ENCODE data around the gene RAPGEF5.

Gene RAPGEF5

DNA sequence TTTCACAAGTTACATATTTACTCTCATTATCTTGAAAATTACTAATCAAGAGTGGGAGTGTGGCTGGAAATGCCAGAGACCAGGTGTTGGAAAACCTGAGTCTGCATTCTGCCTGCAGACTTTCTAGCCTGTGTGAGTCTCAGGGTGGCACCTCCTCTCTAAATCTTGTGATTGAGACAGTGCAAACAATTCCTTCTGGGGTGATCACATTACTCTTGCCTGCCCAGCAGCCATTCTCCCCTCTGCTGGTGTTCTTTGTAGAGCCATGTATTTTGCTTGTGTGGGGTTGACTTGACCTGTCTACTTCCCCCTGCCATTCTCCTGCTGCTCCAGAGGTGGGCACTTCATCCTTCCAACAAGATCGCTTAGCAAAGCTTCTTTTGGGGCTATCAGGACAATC lies 101.1 kb downstream of the RAPGEF5 start:
- no peak for DNase-seq

DNA sequence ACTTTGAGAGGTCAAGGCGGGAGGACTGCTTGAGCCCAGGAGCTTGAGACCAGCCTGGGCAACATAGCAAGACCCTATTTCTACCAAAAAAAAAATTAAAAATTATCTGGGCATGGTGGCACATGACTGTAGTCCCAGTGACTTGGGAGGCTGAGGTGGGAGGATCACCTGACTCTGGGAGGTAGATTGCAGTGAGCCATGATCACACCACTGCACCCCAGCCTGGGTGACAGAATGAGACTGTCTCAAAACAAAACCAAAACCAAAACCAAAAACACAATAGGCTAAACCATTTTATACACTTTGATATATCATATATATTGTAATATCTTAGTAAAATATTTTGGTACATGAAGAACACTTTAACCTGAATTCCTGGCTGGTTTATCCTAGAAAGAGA lies 101.6 kb downstream of the RAPGEF5 start:
- no peak for DNase-seq

DNA sequence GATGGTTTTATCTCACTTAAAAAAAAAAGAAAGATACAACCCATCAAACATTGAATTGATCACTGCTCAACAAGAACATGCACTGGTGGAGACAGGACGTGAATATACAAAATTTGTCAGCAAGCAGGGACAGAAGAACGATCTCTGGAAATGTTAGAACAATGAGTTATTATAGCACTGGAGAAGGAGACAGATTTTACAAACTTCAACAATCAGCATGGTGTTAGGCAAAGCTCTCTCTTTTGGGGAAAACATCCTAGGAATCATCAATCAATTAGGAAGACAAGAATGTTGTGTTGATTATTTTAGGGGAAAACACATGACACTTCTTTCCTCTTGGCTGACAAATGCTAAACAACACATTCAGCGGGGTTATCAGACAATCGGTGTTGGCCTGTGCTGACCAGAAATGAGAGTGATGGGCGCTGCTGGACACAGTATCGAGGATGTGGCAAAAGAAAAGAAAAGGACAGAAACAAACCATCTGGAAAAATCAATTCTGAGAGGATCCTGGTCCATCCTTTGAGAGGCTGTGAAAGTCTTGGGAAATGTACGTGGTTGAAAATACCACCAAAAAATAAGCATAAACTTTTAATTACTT lies 103.9 kb downstream of the RAPGEF5 start:
- no peak for DNase-seq

DNA sequence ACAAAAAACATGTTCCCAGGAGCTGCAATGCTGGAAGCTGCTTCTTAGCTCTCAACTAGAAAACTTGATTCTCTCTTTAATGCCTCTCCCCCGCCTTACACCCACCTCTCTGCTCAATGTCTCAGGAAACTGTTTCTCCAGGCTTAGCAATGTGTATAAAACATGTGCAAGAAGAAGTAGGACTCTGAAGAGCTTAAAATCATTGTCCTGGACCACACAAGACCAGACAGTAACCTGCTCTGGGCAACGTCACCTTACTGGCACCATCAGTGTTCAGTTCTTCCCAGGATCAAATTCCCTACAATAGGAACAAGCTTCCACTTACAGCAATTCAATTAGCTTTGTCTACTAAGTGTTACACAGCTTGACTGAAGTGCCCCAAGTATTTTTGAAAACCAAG lies 104.9 kb downstream of the RAPGEF5 start:
- DNase-seq = no peak

DNA sequence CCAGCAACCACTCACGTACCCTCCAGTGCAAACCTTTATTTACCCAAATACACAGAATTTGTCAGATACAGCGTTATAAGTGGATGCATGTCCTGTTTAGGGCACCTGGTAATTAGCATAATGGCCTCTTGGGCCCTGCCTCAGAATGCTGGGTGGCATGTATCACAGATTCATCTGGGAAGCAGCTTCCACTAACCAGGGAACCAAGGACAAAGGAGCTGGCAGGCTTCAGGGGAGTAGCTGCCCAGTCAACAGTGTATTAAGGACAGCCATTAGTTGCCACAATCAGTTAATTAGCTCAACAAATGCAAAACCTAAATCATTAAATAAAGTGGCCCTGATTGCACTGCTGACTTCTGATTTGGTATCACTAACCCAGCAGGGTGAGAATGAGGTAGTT lies 105.7 kb downstream of the RAPGEF5 start:
- no peak for DNase-seq

DNA sequence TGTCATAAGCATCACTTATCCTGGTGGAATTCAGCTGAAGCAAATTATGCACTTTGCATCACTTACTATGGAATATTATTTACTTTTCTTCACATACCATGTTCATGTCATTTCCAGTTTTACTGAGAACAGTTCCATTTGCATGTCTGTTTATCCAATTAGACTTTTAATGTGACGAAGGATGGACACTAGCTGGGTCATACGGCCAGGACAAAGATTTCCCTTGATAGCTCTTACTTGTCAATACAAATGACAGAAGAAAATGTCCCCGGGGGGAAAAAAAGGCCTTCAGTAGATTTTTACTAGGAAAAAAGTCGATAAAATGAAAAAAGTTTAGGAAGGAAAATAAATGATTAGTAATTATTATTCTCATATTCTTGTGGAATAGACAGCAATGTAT lies 106.6 kb downstream of the RAPGEF5 start:
- no peak for DNase-seq

DNA sequence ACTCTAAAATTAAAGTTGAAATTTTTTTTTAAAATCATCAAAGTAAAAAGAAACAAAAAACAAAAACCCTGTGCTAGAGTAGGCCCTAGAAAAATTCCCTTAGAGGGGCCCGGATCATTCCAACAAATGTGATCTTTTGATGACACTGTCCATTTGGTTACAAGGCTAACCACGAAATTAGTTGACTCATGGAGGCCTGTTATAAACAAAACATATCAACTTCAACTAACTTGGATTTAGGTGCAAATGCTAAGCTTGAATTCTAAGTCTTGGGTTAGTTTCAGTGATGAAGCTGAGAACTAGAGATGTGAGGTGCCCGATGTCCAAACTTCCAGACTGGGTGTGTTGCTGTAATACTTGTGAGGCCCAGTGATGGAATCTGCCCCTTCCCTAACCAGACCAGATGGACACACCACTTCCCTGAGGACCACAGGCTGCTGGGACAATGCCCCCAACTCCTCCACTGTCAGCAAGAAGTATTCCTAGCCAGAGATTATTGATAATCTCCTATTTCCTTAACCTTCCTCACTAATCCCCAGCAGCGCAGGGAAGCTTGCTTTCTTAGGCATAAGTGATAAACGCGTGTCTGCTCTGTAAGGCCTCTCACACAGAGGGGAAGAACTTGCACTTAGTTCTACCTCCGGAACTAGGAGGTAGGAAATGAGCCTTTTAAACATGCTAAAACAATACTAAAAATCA lies 108.7 kb downstream of the RAPGEF5 start:
- DNase-seq = no peak

DNA sequence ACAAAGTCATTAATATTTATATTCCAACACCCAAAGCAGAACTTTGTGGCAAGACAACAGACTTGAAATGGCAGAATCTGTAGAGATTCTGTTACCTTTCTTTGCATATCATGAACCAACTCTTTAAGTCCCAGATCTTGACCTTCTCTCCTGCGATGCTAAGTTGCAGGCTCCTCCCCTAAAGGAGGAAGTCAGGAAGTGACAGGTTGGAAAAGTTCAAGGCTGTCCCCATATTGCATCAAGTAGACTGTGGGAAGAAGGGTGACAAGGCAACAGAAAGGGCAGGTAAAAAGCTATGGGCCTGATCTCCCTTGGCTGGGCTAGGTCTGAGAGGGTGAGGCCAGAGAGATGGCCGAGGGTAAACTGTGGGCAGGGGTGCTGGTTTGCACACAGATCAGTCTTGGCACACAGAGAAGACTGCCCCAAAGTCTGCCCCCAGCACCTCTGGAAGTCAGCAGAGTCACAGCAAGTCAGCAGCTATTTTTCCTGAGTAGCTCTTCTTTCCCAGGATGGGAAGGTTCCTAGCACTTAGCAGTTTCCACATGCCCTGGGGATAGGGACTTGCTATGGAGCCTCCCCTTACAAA lies 115.1 kb downstream of the RAPGEF5 start:
- DNase-seq = no peak

DNA sequence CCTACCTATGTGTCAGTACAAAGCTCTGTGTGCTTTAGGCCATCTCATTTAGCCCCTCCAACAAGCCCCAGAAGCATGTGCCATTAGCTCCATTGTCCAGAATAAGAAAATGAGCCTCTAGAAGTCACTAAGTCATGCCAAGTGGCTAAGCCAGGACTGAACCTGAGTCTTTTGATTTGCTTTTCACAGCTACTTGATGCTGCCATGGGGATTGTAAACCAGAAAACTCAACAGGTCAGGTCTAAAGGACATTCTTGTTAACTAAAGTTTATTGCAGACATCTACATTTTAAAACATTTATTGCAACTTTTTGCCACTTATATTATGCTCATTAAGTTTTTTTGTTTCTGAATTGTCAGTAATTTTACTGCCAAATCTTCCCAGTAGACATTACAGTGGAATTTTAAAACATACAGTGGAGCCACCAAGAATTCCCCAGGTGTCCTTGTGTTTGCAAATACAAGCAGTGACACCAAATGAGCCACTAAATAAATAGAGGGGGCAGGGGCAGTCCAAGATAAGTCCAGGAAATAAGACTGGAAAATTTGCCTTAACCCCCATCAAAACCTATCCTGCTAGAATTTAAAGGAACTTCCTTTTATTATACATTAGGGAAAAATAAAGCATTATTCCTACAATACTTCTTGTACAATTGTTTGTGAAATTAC lies 115.9 kb downstream of the RAPGEF5 start:
- DNase-seq = no peak

DNA sequence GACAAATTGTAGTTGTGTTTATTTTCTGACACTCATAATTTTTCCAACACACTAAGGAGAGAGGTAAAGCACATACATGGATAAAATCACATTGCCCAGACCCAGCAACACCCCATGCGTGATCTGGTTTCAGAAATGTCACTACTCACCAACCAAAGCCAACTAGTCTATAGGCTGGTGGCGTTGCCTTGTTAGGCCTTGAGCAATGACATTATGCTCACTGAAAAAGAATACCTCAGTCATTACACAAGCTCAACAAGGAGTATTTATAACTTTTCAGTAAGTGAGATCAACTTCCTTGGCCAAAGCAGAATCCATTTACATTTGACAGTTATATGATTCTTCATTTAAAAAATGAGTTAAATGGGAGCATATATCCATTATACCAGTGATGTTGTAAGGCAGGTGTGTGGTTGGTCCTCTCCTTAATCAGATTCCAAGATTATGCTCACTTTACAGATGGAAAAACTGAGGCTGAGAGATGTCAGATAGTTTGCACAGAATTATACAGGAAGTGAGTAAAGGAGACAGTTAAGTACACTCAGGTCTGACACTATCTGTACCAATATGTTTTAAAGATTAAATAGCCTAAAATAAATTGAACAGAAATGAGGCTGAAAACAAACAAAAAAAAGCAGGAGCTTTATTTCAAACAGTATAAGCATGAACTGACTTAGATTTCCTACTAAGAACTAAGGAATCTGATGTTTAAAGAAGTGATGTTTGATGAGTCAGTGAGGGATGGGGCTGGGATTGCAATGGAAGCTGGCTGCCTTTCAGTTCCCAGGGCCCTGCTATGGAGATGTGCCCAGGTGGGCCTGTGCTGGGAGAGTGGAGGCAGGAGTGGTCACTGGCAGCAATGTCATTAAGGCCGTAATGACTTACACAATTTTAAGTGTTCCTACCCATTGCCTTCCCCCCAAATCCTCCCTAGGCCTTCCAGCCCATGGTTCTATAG lies 118.3 kb downstream of the RAPGEF5 start:
- DNase-seq = no peak

DNA sequence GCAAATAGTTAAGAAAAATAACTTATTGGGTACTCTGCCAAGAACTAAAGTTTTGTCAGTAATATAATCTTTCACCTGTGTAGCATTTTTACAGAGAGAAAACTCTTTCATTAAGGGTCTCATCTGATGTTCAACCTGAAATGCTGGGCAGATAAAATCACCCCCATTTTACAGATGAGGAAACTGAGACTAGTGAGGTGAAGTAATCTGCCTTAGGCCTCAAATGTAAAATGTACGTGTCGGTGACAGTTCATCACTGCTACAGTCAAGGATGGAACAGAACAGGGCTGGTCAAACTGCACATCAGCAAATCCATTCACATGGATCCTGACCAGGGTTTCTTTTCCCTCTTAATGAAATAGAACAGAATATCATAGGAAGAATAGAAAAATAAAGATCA lies 121.8 kb downstream of the RAPGEF5 start:
- no peak for DNase-seq

DNA sequence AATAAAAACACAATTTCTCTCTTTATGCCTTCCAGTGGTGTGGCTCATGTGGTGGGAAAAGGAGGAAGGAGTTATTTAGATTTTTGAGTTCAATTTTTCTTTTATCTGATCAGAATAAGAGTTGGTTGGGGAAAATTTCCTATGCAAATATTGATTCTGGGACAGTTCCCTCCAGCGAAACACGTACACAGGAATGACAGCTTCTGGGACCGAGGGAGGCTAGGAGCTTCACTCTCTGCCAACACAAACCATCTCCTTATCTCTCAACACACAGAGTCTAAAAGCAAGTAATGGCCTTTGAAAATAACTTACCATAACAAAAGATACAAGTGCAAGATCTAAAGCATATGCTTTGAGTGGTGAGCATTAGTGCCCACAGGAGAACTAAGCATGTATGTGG lies 122.7 kb downstream of the RAPGEF5 start:
- no peak for DNase-seq

DNA sequence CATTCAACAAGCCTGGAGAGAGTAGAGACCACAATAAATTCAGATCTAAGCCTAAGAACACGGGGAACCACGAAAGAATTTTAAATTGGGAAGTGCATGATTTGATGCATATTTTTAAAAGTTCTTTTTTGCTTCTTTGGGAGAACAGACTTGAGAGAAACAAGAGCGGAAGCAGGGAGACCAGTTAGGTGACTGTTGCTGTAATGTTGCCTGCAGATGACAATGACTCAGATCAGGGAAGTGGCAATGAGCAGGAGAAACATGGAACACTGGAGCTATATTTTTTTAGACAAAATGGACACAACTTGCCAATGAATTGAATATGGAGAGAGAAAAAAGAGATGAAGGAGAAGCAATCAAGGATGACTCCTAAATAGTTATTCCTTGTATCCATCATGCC lies 125.1 kb downstream of the RAPGEF5 start:
- DNase-seq = no peak

DNA sequence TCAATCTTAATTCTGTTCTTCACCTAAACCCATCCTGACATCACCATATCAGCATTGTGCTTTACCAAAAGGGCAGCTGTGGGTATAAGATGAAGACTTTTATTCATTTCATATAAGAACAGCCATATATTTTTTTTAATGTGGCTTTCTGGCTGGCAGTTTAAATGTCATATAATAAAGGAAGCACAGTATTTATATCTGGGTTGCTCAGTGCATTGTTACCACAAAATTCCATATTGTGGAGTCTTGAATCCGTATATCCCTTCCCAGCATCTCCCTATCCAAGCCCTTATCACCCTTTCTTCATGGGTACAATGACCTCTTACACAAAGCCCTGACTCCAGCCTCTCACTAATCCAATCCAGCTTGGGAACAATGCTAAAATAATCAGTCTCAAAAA lies 125.8 kb downstream of the RAPGEF5 start:
- DNase-seq = no peak

DNA sequence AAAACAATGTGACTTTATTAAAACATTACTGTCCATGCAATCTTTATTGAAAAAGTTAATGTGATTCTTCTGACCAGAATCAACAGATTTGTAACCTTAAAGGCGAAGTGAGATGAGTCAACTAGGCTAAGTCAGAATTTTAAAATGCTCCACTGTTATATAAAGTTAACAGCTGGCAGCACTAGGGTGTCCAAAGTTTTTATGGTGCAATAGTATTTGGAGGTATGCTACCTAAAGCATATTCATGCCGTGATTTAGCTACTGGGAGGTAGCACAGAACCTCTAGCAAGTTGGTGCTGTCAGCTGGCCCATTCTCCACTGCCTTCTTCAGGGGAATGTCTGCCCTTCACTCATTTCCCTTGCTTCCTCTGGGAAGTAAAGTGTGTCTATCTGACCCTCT lies 126.7 kb downstream of the RAPGEF5 start:
- DNase-seq = no peak

DNA sequence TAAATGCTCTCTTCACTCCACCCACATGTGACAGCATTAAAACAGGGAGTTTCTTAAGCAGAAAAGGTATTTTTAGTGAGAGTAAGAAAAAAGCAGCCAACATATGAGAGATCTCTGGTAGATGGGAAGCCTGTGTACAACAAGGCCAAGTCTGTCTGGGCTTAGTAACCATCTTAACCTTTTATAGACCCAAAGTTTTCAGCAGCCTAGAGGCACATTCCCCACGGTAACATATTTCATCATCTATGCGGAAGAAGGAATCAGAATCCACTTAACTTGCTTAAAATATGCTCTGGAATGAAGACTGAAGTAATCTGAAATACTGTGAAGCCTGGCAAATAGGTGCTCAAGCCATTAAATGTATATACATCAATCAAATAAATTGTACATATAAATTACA lies 127.8 kb downstream of the RAPGEF5 start:
- no peak for DNase-seq

DNA sequence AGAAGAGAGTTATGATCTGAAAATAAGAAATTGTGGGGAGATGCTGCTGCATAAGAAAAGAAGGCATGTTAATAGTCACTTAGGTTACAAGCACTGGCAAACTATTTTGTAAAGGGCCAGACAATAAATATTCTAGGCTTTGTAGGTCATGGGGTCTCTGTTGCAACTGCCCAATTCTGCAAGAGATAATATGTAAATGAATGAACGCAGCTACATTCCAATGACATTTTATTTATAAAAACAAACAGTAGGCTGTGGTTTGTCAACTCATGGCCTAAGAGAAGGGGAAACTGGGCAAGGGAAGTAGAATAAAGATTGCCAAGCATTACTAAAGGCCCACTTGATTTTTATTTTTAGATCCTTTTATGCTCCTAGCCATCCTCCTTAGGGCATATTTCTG lies 133.1 kb downstream of the RAPGEF5 start:
- no peak for DNase-seq

DNA sequence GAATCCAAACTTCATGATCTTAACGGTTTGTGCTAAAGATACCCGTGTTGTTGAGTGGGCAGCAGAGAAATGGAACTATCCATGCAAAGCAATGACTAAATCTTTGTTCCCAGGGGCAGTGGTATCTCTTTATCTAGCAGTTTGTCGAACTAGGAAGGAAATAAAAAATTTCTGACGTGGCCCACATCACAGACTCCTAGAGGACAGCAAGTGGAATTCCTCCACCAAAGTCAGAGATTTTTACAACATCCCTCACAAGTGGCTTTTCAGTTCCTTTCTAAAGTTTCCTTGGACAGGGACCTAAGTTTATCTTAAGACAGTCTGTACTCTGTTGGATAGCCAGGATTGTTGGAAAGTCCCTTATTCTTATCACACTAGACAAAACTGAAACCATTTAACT lies 136.0 kb downstream of the RAPGEF5 start:
- DNase-seq = no peak

DNA sequence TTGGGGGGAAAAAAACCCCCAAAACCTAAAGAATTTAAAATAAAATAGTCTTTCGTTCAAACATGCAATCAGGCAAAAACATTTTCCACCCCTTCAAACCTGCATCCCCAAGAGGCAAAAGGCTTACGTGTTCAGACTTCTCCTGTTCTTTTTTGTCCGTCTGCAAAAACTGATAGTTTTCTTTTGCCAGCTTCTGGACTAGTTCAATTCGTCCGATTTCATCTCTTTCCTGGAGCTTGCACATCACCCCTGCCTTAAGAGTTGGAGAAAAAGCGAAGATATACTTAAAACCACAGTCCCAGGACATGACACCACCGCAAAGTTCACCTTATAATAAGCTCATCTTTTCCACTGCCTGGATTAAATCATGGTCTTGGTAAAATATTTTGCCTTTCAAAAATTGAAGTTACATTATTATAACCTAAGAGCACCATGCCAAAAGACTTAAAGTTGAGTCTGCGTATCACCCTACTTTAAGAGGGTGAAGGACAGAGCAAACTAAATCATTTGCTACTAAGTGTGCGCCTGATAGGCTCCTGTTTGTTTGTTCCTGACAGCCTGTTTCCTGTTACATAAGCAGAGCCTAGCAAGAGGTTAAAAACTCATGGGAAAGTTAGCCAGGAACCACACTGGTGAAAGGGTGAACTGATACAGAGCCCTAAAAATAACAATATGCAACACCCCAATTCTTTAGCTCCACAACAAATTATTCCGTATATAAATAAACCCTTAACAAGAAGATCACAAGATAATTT lies 137.0 kb downstream of the RAPGEF5 start:
- DNase-seq = no peak

DNA sequence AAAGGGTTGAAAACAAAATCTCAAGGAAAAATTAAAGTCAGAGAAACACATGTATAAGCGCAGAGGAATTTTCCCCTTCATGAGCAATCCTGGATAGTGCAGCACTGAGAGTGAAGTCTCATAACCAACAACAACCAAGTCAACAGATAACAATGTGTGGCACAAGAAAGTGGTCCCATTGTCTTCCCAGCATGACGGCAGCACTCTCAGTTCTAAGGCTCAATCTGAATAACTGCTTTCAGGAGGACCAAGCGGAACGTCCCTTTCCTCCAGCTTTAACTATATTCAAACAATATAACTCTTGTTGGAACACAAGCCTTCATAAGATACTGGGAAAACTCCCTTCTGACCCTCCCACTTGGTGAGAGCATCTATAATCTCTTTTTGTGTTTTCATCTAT lies 137.9 kb downstream of the RAPGEF5 start:
- DNase-seq = no peak

DNA sequence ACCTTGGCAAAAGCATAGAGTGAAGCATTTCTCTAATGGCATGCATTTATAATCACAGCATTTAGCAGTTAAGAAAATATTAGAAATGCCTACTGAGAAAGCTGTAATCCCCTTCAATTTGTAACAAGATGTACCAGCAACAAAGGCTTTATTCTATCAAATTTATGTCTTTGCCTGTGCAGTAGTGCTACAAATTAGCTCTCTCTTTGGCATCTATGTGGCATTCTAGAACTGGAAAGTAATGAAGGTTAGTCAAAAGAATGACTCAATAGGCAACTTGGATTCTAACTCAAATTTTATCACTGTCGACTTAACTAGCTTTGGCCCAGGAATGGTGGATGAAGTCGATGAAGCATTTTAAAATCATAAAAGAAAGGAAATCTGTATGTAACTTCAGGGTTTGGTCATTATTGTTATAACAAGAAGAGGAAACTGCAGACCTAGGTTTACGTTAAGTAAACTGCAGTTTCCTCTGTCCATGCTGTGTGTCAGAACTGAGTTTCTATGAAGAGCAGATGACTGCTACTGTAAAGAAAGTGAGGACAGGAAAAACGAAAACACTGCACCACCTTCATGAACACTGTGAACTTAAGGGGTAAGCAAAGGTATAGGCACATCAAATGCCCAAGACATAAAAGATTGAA lies 140.0 kb downstream of the RAPGEF5 start:
- DNase-seq = no peak

DNA sequence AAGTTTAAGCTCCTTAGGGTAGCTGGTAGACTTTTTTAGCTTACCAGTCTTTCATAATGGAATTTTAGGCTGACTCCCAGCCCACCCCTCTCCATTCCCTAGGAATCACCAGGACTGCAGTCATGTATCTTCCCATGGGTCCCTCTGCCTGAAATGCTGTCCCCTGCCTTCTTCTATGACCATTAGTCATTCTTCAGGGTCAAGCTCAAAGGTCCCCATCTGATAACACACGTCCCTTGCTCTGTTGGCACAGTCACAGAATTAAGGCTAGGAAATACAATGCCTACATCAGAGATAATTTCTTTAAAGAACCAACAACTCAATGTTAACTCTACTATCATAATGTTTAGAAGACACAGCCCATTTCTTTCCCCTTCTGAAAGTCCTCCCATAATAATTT lies 140.6 kb downstream of the RAPGEF5 start:
- no peak for DNase-seq

Measured in amniotic stem cell (primary cell).